Pancreas (tissue), 10 donors: Measurements from ENCODE around the gene NINL. TPM values are rescaled to one million over a fixed set of nuclear protein-coding genes. Genes with fewer than 3 reads are reported as not detected.

Experiments used
- ATAC-seq, 4 donors: fragments of 200-7000 bp; cut with Tn5 transposase; one replicate each; pipeline versions ENCODE4 v1.8.0 to v1.9.1; 2020; ENCODE audit warnings: mild to moderate bottlenecking in 4 of 4, moderate library complexity in 4 of 4
- DNase-seq, 6 donors: peaks; one replicate each; pipeline ENCODE4 v3.0.0-alpha.2; 2020
- FAIRE-seq: peaks from 2 replicates; lab custom pipeline; 2012; peaks lifted over from hg19 to GRCh38; lab: Jason Lieb, UNC
- H3K27ac ChIP-seq, 4 donors: fragments of 200-600 bp; sonication (generic); 1 replicate in 3 of 4; 2 replicates in 1 of 4; pipeline versions ENCODE4 v1.5.0 to v1.8.0; 2020
- H3K27me3 ChIP-seq, 4 donors: fragments of 200-600 bp; one replicate each; pipeline ENCODE4 v1.8.0; 2021
- H3K36me3 ChIP-seq, 3 donors: fragments of 200-600 bp; sonication (generic) in 1 of 3; one replicate each; pipeline versions ENCODE4 v1.5.0 to v1.8.0; 2020 to 2021
- H3K4me1 ChIP-seq, 3 donors: fragments of 200-600 bp; one replicate each; pipeline ENCODE4 v1.8.0; 2021
- H3K4me3 ChIP-seq, 4 donors: fragments of 200-600 bp; sonication (generic) in 2 of 4; one replicate each; pipeline versions ENCODE4 v1.5.0 to v1.8.0; 2020 to 2021
- H3K9me3 ChIP-seq, 4 donors: fragments of 200-600 bp; one replicate each; pipeline ENCODE4 v1.8.0; 2021
- CTCF ChIP-seq, 4 donors: fragments of 200-600 bp; sonication (generic) in 3 of 4; IDR thresholded peaks; one replicate each; pipeline versions ENCODE4 v1.5.0 to v1.8.0; 2021; ENCODE audit warnings: antibody characterized with exemption in 4 of 4
- WGBS, 2 donors: extraction: QIAGEN DNeasy Blood & Tissue Kit; methylation state at CpG; one replicate each; pipeline ENCODE4 v1.1.7; 2013; 5-methylcytosine and 5-hydroxymethylcytosine counted together
- intact Hi-C, 3 donors: fragments of 100-400 bp; cut with DNase I; formaldehyde crosslinking; loops; one replicate each; pipeline versions ENCODE4 v1.11.1 to v1.14.2; 2022
- polyA plus RNA-seq, 2 donors: library from polyadenylated mRNA; stranded (reverse); fragments of 200-250 nt; gene quantifications; one replicate each; pipeline ENCODE4 v1.2.3, GENCODE V29; 2013
- total RNA-seq, 6 donors: library from RNA; stranded (reverse); fragmentation: NEBNext Ultra II Directional in 4 of 6; extraction: Animal tissue kit (Norgen Biotek cat#: 25700) in 4 of 6; gene quantifications; one replicate each; pipeline versions ENCODE4 v1.2.1 to v1.2.4, GENCODE V29; 2021 to 2023
- donor health status: healthy with polysubstance abuse.
- donor health status: DM: no; HTN: no; CAD: no; lungs with moderate emphysema.
- donor health status: DM: no; HTN: no; CAD: no.
- donor health status: control.
- donor health status: control.
- donor health status: Bipolar disorder and iron deficiency.
- donor health status: DM: yes; HTN: yes; CAD: no.
- donor health status: DM: no; HTN: no; CAD: no.
- donor health status: DM: no; HTN: no; CAD: no.
- donor health status: DM: yes; HTN: yes; CAD: no.

NINL gene
- total and polyA plus RNA-seq, 8 donors, result 5.1 to 19.4 (median 6.5) TPM

- Histone ChIP-seq H3K27ac (no peak overlapping the region), H3K4me3 (no peak overlapping the region), H3K4me1 (peaks cover 0 to 3% (median 0%) of the 10 kb centered on the region in 3 donors), H3K27me3 (no peaks in the 10 kb centered on the region), H3K9me3 (no peaks in the 10 kb centered on the region), H3K36me3 (no peaks in the 10 kb centered on the region)
- DNase-seq (no peak), FAIRE-seq (no peak), ATAC-seq (no peak)
- WGBS, 2 donors, result 64 to 65% methylated on average over 14 to 15 of the region's 15 CpGs
- intact Hi-C loops, result no loop called here
- no peak for TF ChIP-seq CTCF (IDR thresholded peaks at IDR 0.05)
These were observed 36.1 kb downstream of the NINL start for GRCh38 chr20:25549172-25549773.

GRCh38 chr20:25548613-25549086 is 36.7 kb downstream of the NINL start:
- TF ChIP-seq CTCF (IDR thresholded peaks at IDR 0.05), result no peak
- H3K36me3 ChIP-seq, result no peaks in the 10 kb centered on the region
- FAIRE-seq, result no peak
- no peak overlapping the region for H3K27ac ChIP-seq
- H3K4me3 ChIP-seq, result no peak overlapping the region
- no peak for DNase-seq
- WGBS, 2 donors, result 85 to 89% methylated on average over 14 of the region's 14 CpGs
- H3K4me1 ChIP-seq, result peaks cover 0 to 3% (median 0%) of the 10 kb centered on the region in 3 donors
- intact Hi-C loops, result no loop called here
- no peaks in the 10 kb centered on the region for H3K9me3 ChIP-seq
- ATAC-seq, result no peak
- H3K27me3 ChIP-seq, result no peaks in the 10 kb centered on the region

GRCh38 chr20:25547999-25548398 is 37.3 kb downstream of the NINL start:
- H3K9me3 ChIP-seq, result no peaks in the 10 kb centered on the region
- no peak for TF ChIP-seq CTCF (IDR thresholded peaks at IDR 0.05)
- FAIRE-seq (no peak), ATAC-seq (no peak), DNase-seq (no peak)
- no peaks in the 10 kb centered on the region for H3K27me3 ChIP-seq
- WGBS, 2 donors, result 63 to 67% methylated on average over 3 of the region's 3 CpGs
- no peak overlapping the region for H3K27ac ChIP-seq
- peaks cover 0 to 3% (median 0%) of the 10 kb centered on the region in 3 donors for H3K4me1 ChIP-seq
- intact Hi-C loops, result no loop called here
- no peak overlapping the region for H3K4me3 ChIP-seq
- no peaks in the 10 kb centered on the region for H3K36me3 ChIP-seq

GRCh38 chr20:25547063-25547462 is 38.3 kb downstream of the NINL start:
- no peak overlapping the region for H3K27ac ChIP-seq
- H3K4me1 ChIP-seq, result peaks cover 0 to 3% (median 1%) of the 10 kb centered on the region in 3 donors
- no peaks in the 10 kb centered on the region for H3K9me3 ChIP-seq
- ATAC-seq (no peak), FAIRE-seq (no peak), DNase-seq (no peak)
- 71 to 85% methylated on average over 4 of the region's 4 CpGs for WGBS, 2 donors
- H3K36me3 ChIP-seq, result no peaks in the 10 kb centered on the region
- intact Hi-C loops, result no loop called here
- no peaks in the 10 kb centered on the region for H3K27me3 ChIP-seq
- TF ChIP-seq CTCF (IDR thresholded peaks at IDR 0.05), result no peak
- H3K4me3 ChIP-seq, result no peak overlapping the region

- FAIRE-seq, result no peak
- H3K4me3 ChIP-seq, result no peak overlapping the region
- H3K9me3 ChIP-seq, result no peaks in the 10 kb centered on the region
- WGBS, 2 donors, result 70 to 81% methylated on average over 4 of the region's 4 CpGs
- intact Hi-C loops, result no loop called here
- no peak for TF ChIP-seq CTCF (IDR thresholded peaks at IDR 0.05)
- no peaks in the 10 kb centered on the region for H3K27me3 ChIP-seq
- no peak for DNase-seq
- no peaks in the 10 kb centered on the region for H3K36me3 ChIP-seq
- no peak for ATAC-seq
- peaks cover 0 to 4% (median 3%) of the 10 kb centered on the region in 3 donors for H3K4me1 ChIP-seq
- no peak overlapping the region for H3K27ac ChIP-seq
These were observed 39.3 kb downstream of the NINL start for GRCh38 chr20:25546048-25546447.
